Fibroblast of the aortic adventitia (primary cell): Measurements from ENCODE around the gene ALCAM. TPM values are rescaled to one million over a fixed set of nuclear protein-coding genes. Genes with fewer than 3 reads are reported as not detected.

Source experiments
- DNase-seq: peaks from one replicate; pipeline ENCODE4 v3.0.0-alpha.2; 2010; ENCODE audit warnings: low read depth
- H3K4me3 ChIP-seq: 2 replicates; pipeline ENCODE4 v1.5.1; 2011; ENCODE audit warnings: low read depth, mild to moderate bottlenecking, control low read depth, low read length, moderate library complexity
- CTCF ChIP-seq: IDR thresholded peaks from 2 replicates; pipeline ENCODE4 v1.5.1; 2011; ENCODE audit warnings: mild to moderate bottlenecking, low read length, control low read depth, inconsistent platforms; ENCODE audit not compliant: insufficient read depth
- total RNA-seq: library from RNA; depleted of rRNA; stranded (reverse); fragments of >200 nt; gene quantifications from 2 replicates; pipeline ENCODE4 v1.2.3, GENCODE V29; 2012; ENCODE audit warnings: low replicate concordance

ALCAM gene
- total RNA-seq, 1 donor: 203 TPM

- TF ChIP-seq CTCF: no peak
Observed at GRCh38 chr3:105493305-105493892, 126.7 kb downstream of the ALCAM start.

GRCh38 chr3:105495021-105495420, 128.3 kb downstream of the ALCAM start:
- H3K4me3 ChIP-seq: no peak overlapping the region
- no peak for TF ChIP-seq CTCF
- no peak for DNase-seq

More at GRCh38 chr3:105493305-105493892, 126.7 kb downstream of the ALCAM start:
- no peak for DNase-seq
- no peak overlapping the region for H3K4me3 ChIP-seq

GRCh38 chr3:105496343-105496742, 129.6 kb downstream of the ALCAM start:
- DNase-seq: no peak
- TF ChIP-seq CTCF: no peak
- H3K4me3 ChIP-seq: no peak overlapping the region

- TF ChIP-seq CTCF: no peak
- H3K4me3 ChIP-seq: no peak overlapping the region
- no peak for DNase-seq
Observed at GRCh38 chr3:105497386-105497785, 130.7 kb downstream of the ALCAM start.

- H3K4me3 ChIP-seq: no peak overlapping the region
- no peak for TF ChIP-seq CTCF
- DNase-seq: no peak
Observed at GRCh38 chr3:105499961-105500360, 133.3 kb downstream of the ALCAM start.

GRCh38 chr3:105502333-105502732, 135.6 kb downstream of the ALCAM start:
- no peak for DNase-seq
- TF ChIP-seq CTCF: no peak
- no peak overlapping the region for H3K4me3 ChIP-seq

- H3K4me3 ChIP-seq: peak overlapping the region; percentile 15
- no peak for TF ChIP-seq CTCF
- DNase-seq: peak; percentile 39
Observed at GRCh38 chr3:105503191-105503593, 136.5 kb downstream of the ALCAM start.
